ENCODE results near the gene STX16. TPM values are rescaled to one million over a fixed set of nuclear protein-coding genes. Genes with fewer than 3 reads are reported as not detected.

The STX16 gene
- total RNA-seq, 4 donors from 2014 or later: 70.2 to 148 (median 85.9) TPM

DNA sequence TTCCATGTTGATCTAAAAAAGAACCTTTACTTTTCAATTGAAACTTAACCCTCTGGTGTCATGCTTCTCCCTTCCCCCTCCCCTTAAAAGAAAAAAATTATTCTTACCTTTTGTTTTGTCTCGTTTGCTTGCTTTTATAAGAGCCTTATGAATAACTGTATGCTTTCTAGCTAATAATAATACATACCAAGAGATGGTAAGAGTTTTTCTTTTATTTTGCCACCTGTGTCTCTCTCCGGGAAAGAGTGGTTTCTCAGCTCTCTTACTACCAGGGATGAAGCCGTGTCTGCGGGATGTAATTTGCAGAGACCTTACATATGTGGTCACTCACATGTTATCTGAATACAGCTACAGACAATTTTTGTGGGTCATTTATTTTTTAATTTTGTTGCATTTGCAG, 7.7 kb downstream of the STX16 start:
- 52 to 64% methylated on average over 4 of the region's 4 CpGs for WGBS, 2 donors
- TF ChIP-seq POLR2A (IDR thresholded peaks at IDR 0.05) (no peak), EP300 (IDR thresholded peaks at IDR 0.05) (no peak)
- TF ChIP-seq, protein P1, sequence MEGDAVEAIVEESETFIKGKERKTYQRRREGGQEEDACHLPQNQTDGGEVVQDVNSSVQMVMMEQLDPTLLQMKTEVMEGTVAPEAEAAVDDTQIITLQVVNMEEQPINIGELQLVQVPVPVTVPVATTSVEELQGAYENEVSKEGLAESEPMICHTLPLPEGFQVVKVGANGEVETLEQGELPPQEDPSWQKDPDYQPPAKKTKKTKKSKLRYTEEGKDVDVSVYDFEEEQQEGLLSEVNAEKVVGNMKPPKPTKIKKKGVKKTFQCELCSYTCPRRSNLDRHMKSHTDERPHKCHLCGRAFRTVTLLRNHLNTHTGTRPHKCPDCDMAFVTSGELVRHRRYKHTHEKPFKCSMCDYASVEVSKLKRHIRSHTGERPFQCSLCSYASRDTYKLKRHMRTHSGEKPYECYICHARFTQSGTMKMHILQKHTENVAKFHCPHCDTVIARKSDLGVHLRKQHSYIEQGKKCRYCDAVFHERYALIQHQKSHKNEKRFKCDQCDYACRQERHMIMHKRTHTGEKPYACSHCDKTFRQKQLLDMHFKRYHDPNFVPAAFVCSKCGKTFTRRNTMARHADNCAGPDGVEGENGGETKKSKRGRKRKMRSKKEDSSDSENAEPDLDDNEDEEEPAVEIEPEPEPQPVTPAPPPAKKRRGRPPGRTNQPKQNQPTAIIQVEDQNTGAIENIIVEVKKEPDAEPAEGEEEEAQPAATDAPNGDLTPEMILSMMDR (IDR thresholded peaks at IDR 0.05): no peak
- Histone ChIP-seq H3K36me3 (peaks cover 0 to 25% (median 0%) of the 10 kb centered on the region in 3 donors), H3K27ac (no peak overlapping the region), H3K4me1 (peaks cover 0 to 73% (median 21%) of the 10 kb centered on the region in 4 donors), H3K4me3 (no peak overlapping the region), H3K27me3 (no peaks in the 10 kb centered on the region), H3K9me3 (no peaks in the 10 kb centered on the region)
- DNase-seq (ENCODE audit: low spot score in 2 of 2): no peak

DNA sequence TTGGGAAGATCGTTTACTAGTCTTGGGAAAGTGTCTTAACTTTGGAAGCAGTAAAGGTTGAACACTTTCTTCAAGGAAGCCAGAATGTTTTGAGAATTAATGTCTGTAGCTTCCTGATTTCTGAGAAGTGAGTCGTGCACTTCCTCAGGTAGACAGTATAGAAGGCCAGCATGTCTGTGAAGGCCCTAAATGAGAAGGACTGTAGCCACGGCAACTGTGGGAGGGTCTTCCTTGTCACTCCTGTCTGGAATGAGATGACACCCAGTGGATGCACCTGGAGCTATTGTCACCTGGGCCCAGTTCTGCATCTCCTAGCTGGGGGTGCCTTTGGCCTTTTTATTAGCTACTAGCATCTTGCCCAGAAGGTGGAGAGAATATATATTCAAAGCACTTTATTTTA, 8.8 kb downstream of the STX16 start:
- Histone ChIP-seq H3K9me3 (no peaks in the 10 kb centered on the region), H3K4me1 (peaks cover 0 to 62% (median 20%) of the 10 kb centered on the region in 4 donors), H3K27me3 (no peaks in the 10 kb centered on the region), H3K27ac (no peak overlapping the region), H3K36me3 (peaks cover 0 to 25% (median 0%) of the 10 kb centered on the region in 3 donors), H3K4me3 (no peak overlapping the region)
- DNase-seq (ENCODE audit: low spot score in 2 of 2): no peak
- TF ChIP-seq, protein P1 (IDR thresholded peaks at IDR 0.05): no peak
- TF ChIP-seq POLR2A (IDR thresholded peaks at IDR 0.05): no peak
- no peak for TF ChIP-seq EP300 (IDR thresholded peaks at IDR 0.05)
- 47 to 64% methylated on average over 3 of the region's 3 CpGs for WGBS, 2 donors

DNA sequence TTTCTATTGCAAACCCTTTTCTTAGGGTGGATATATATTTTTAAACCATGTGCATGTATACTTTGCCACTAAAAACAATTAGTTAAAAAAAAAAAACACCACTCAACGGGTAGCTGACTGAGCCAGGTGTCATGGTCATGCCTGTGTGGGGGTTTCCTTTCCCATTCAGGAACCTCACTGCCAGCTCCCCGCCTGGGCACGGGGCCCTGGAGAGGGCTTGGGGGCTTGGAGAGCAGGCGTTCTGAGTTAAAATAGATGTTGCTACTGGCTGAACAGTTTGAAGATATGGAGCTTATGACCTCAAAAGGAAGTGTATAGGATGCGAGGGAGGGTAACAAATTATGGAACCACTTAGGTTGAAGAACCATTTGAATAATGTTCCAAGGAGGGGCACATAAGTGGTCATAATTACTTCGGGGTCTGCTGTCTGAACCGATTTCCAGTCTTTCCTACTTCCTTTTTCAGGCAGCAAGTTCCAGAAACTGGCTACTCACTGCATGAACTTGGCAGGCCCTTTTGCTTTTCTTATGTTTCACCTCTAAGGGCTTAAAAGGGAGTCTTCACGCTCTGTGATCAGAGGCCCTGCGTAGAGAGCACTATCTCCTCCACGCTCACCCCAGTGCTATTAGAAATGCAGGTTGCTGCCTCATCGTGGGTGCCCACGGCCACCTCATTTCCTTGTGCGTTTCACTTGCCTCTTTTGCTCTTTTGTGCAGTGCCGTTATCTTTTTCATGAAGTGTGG, 9.9 kb downstream of the STX16 start:
- DNase-seq (ENCODE audit: low spot score in 2 of 2): no peak
- H3K4me1 ChIP-seq: peaks cover 0 to 50% (median 12%) of the 10 kb centered on the region in 4 donors
- H3K27ac ChIP-seq: no peak overlapping the region
- H3K27me3 ChIP-seq: no peaks in the 10 kb centered on the region
- WGBS, 2 donors: 65 to 69% methylated on average over 14 of the region's 14 CpGs
- H3K4me3 ChIP-seq: no peak overlapping the region
- no peak for TF ChIP-seq POLR2A (IDR thresholded peaks at IDR 0.05)
- TF ChIP-seq, protein P1 (IDR thresholded peaks at IDR 0.05): no peak
- TF ChIP-seq EP300 (IDR thresholded peaks at IDR 0.05): no peak
- H3K9me3 ChIP-seq: no peaks in the 10 kb centered on the region
- peaks cover 0 to 28% (median 0%) of the 10 kb centered on the region in 3 donors for H3K36me3 ChIP-seq

DNA sequence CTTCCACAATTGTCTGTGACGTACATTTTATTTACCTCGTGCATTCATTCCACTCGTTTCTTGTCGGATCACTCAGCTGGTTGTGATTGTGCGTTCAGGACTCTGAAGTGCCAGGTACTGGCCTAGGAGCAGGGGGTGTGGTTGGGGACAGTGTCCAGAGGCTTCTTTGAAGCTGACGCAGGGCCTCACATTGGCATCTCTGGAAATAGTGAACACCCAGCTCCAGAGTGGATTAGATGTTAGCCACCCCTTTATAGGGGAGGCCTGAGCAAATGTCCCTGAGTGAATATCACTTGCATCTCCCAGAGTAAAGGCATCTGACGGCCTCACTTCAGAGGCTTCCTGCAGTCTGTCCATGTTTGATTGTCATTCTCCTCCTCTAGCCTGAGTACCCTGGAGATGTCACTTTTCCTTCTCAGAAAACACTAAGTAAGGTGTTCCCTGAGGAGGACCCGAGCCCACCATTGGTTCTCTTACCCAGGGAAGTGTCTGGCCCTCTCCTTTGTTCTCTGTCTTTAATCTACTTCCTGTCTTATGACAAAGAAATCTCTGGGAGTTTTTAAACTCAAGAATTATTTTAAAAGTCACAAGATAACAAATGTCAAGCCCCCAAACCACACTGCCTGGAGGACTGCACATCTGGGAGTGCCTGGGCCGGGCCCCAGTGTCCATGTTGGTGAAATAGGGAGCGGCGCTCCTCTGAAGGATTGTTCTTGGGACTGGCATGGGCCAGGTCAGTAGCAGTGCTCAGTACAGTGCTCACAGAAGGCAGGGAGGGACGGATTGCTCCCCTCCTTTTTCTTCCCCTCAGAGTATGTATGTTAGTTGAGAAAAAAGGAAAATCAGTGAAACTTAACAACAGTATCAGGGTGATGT, 10.8 kb downstream of the STX16 start:
- Histone ChIP-seq H3K9me3 (no peaks in the 10 kb centered on the region), H3K36me3 (peaks cover 0 to 32% (median 0%) of the 10 kb centered on the region in 3 donors), H3K27me3 (no peaks in the 10 kb centered on the region), H3K27ac (peak overlapping the region in 1 of 4 donors; percentile 37), H3K4me3 (no peak overlapping the region), H3K4me1 (peaks cover 0 to 42% (median 8%) of the 10 kb centered on the region in 4 donors)
- TF ChIP-seq EP300 (IDR thresholded peaks at IDR 0.05) (no peak), POLR2A (IDR thresholded peaks at IDR 0.05) (no peak)
- TF ChIP-seq, protein P1 (IDR thresholded peaks at IDR 0.05): no peak
- no peak for DNase-seq (ENCODE audit: low spot score in 2 of 2)
- WGBS, 2 donors: 77 to 80% methylated on average over 12 of the region's 12 CpGs

All from tibial nerve (tissue), 4 donors.